Ishikawa (cell line): Measurements from ENCODE around the gene NRXN3.

Source experiments
- CEBPB ChIP-seq: IDR thresholded peaks from 2 replicates; pipeline ENCODE4 v1.6.1; 2012
- CREB1 ChIP-seq: IDR thresholded peaks from 2 replicates; pipeline ENCODE4 v1.6.1; 2012; ENCODE audit warnings: low read depth
- EGR1 ChIP-seq: IDR thresholded peaks from 2 replicates; pipeline ENCODE4 v1.6.1; 2012
- EP300 ChIP-seq: IDR thresholded peaks from 2 replicates; pipeline ENCODE4 v1.6.1; 2012; ENCODE audit warnings: borderline replicate concordance
- FOXM1 ChIP-seq: IDR thresholded peaks from 2 replicates; pipeline ENCODE4 v1.6.1; 2012; ENCODE audit warnings: low read depth, borderline replicate concordance
- NFIC ChIP-seq: IDR thresholded peaks from 2 replicates; pipeline ENCODE4 v1.6.1; 2012
- RAD21 ChIP-seq: IDR thresholded peaks from 2 replicates; pipeline ENCODE4 v1.6.1; 2012; ENCODE audit warnings: low read depth
- TAF1 ChIP-seq: IDR thresholded peaks from 2 replicates; pipeline ENCODE4 v1.6.1; 2012; ENCODE audit warnings: low read depth, mild to moderate bottlenecking
- TCF12 ChIP-seq: IDR thresholded peaks from 2 replicates; pipeline ENCODE4 v1.6.1; 2012; ENCODE audit warnings: low read depth
- TEAD4 ChIP-seq: IDR thresholded peaks from 2 replicates; pipeline ENCODE4 v1.6.1; 2012
- YY1 ChIP-seq: IDR thresholded peaks from 2 replicates; pipeline ENCODE4 v1.6.1; 2012; ENCODE audit warnings: low read depth
- ZBTB7A ChIP-seq: IDR thresholded peaks from 2 replicates; pipeline ENCODE4 v1.6.1; 2012; ENCODE audit warnings: low read depth
- TF ChIP-seq, protein P1 (sequence below): IDR thresholded peaks from 2 replicates; pipeline ENCODE4 v1.6.1; 2012; ENCODE audit warnings: low read depth, mild to moderate bottlenecking
- TF ChIP-seq, protein P2 (sequence below): IDR thresholded peaks from 2 replicates; pipeline ENCODE4 v1.6.1; 2012
- TF ChIP-seq, protein P3 (sequence below): IDR thresholded peaks from 2 replicates; pipeline ENCODE4 v1.6.1; 2012

Gene NRXN3

DNA sequence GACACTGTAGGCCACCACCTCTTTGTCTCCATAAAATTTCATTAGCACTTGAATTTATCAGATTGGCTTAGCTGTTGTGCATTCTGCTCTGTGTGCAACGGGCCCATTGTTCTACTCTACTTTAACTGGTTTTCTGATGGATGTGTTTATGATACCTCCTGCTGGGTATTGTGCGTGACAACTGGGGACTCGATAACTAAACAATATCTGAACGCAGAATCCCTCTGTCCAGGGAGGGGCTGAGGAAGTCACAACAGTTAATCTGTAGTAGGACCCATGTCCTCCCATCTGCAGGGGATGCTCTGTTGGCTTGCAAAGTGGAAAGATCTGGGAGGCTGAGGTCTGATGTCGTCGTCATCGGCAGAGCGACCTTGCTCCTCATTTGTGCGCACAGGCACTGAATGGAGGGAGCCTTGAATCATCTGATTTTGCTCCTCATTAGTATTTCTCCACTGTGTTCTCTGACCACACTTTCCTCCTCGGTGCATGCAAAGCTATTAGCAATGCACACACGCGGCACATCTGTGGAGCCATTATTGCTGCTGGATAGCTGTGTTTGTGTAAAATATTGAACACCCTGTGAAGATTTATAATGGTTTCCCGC, 422.5 kb downstream of the NRXN3 start:
- TF ChIP-seq YY1, result no peak
- TF ChIP-seq, protein P1, sequence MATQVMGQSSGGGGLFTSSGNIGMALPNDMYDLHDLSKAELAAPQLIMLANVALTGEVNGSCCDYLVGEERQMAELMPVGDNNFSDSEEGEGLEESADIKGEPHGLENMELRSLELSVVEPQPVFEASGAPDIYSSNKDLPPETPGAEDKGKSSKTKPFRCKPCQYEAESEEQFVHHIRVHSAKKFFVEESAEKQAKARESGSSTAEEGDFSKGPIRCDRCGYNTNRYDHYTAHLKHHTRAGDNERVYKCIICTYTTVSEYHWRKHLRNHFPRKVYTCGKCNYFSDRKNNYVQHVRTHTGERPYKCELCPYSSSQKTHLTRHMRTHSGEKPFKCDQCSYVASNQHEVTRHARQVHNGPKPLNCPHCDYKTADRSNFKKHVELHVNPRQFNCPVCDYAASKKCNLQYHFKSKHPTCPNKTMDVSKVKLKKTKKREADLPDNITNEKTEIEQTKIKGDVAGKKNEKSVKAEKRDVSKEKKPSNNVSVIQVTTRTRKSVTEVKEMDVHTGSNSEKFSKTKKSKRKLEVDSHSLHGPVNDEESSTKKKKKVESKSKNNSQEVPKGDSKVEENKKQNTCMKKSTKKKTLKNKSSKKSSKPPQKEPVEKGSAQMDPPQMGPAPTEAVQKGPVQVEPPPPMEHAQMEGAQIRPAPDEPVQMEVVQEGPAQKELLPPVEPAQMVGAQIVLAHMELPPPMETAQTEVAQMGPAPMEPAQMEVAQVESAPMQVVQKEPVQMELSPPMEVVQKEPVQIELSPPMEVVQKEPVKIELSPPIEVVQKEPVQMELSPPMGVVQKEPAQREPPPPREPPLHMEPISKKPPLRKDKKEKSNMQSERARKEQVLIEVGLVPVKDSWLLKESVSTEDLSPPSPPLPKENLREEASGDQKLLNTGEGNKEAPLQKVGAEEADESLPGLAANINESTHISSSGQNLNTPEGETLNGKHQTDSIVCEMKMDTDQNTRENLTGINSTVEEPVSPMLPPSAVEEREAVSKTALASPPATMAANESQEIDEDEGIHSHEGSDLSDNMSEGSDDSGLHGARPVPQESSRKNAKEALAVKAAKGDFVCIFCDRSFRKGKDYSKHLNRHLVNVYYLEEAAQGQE, result no peak
- TF ChIP-seq CREB1, result no peak
- no peak for TF ChIP-seq FOXM1
- TF ChIP-seq ZBTB7A, result no peak
- no peak for TF ChIP-seq RAD21
- TF ChIP-seq, protein P2, sequence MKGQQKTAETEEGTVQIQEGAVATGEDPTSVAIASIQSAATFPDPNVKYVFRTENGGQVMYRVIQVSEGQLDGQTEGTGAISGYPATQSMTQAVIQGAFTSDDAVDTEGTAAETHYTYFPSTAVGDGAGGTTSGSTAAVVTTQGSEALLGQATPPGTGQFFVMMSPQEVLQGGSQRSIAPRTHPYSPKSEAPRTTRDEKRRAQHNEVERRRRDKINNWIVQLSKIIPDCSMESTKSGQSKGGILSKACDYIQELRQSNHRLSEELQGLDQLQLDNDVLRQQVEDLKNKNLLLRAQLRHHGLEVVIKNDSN, result no peak
- TF ChIP-seq, protein P3, sequence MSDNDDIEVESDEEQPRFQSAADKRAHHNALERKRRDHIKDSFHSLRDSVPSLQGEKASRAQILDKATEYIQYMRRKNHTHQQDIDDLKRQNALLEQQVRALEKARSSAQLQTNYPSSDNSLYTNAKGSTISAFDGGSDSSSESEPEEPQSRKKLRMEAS, result no peak
- no peak for TF ChIP-seq EGR1
- TF ChIP-seq TEAD4, result no peak

DNA sequence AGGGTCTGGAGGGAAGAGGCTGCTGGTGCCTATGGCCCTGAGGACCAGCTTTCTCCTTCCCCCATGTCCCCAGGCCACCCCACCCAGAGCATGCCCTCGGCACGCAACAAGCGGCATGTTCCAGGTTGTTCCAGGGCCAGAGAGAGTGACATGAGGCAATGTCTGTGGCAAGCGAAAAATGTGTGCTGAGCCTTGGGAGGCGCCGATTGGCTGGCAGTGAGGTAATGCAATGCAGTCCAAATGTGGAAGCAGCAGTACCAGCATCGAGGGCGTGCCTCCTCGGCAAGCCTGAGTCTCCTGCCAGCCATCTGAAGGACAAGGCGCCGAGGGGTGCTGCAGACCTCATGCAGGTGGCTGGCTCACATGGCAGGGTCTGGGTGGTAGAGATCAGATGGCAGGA, 423.8 kb downstream of the NRXN3 start:
- TF ChIP-seq, protein P2, result no peak
- TF ChIP-seq ZBTB7A (no peak), RAD21 (no peak), FOXM1 (no peak), YY1 (no peak), EGR1 (no peak), NFIC (no peak), TEAD4 (no peak), CREB1 (no peak), EP300 (no peak), CEBPB (no peak), TCF12 (no peak)
- TF ChIP-seq, protein P1, result no peak
- TF ChIP-seq, protein P3, result no peak

DNA sequence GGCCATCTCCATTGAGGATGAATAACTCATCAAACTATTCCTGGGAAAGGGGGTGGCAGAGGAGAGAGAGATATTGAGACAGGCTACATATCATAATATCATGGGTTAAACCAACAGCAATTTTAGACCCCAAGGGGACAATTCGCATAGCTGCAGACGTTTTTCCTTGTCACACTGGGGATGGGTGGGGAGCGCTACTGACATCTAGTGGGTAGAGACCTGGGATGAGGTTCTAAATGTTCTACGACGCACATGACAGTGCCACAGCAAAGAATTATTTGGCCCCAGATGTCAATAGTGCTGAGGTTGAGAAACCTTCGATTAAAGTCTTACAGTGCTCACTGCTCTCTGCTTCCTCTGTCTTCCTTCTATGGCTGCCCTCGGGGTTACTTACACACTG, 425.6 kb downstream of the NRXN3 start:
- TF ChIP-seq YY1 (no peak), FOXM1 (no peak), EGR1 (no peak), TAF1 (no peak)

DNA sequence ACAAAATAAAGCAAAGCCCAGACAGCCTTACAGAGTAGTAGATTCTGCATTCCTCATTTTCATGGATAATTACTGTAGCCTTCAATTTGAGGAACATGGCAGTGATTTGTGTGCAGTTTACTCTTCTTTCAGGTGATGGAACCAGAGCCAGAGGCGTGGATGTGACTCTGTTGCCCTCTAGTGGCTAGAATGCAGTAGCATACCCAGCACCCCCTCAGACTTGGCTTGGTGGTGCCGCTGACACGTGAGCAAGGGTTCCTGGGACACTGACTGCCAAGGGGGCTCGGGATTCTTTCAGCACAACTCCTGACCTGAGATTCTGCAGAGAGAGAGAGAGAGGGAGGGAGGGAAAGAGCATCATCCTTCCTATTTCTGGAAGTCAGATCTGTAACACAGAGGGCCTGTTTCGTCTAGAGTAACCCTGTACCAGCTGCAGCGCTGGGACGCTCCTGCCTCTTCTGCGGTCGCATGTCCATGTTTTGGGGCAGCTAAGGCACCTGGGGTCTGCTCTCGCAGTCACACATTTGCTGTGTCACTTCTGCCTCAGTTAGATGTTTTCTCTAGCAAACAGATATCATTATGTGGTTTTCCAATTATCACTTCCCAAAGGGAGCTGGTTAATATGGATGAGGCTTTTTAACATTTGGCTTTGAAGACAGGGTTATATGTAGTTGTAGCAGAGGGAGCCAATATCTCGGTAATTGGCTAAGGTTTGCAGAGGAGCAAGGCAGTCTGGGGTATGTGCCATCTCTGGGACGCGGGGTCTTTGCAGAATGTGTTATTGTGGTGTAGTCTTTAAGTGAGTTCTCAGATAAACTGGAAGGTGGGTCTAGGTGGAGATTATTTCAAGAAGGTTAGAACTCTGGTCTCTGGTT, 428.1 kb downstream of the NRXN3 start:
- peak; percentile 96 for TF ChIP-seq TEAD4
- peak; percentile 76 for TF ChIP-seq RAD21
- TF ChIP-seq YY1, result no peak
- no peak for TF ChIP-seq ZBTB7A
- TF ChIP-seq, protein P2, result peak; percentile 41; the same call in 1 of the 2 replicates

DNA sequence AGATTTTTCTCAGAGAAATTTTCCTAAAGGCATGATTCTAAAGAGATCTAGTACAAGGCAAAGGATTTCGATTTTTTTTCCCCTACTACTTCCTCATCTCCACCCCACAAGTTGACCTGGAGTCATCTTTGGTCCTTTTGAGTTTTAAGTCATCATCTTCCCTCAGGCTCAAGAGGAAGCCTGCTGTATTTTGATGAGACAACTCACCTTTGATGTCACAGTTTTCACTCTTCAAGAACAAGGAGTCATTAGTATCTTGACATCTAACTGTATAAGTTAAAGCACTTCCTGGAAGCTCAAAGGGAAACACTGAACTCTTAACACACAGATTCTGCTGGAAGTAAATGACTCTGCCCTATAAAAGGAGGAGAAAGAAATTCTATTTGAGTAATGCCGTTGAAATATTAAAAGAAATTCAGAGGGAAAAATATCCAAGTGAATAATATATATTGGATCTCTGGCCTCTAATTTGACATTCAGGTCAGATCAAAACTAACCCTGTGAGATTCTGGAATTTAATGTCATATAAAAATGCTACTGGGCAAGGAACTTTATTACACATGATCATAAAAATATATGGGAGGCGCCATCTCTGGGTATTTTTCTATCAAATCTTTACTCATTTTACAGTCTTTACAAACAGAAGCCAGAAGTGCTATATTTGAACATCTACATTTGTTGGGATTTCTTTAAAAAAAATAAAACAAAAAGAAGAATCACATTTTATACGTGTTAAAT, 435.0 kb downstream of the NRXN3 start:
- TF ChIP-seq TAF1, result no peak
- TF ChIP-seq CREB1, result no peak
- no peak for TF ChIP-seq ZBTB7A
- TF ChIP-seq, protein P1, result no peak
- no peak for TF ChIP-seq TCF12
- TF ChIP-seq EGR1, result no peak
- TF ChIP-seq, protein P2, result no peak
- TF ChIP-seq FOXM1, result no peak
- no peak for TF ChIP-seq EP300
- no peak for TF ChIP-seq RAD21
- TF ChIP-seq CEBPB, result no peak
- no peak for TF ChIP-seq YY1
- TF ChIP-seq, protein P3, result no peak
